Measurements from ENCODE around the gene THTPA. TPM values are rescaled to one million over a fixed set of nuclear protein-coding genes. Genes with fewer than 3 reads are reported as not detected.

THTPA gene
- total RNA-seq, 3 donors from 2014 or later (not counting 1 experiment from before 2014, with no cell fraction given) = 16.5 to 19.3 (median 19.1) TPM

GRCh38 chr14:23525611-23526010, 30.5 kb upstream of the THTPA start:
- Histone ChIP-seq H3K27ac (ENCODE audit: low read length) (no peak overlapping the region), H3K4me3 (ENCODE audit: low read length) (no peak overlapping the region), H3K9me3 (ENCODE audit: control insufficient read depth, insufficient read depth, low read length) (no peaks in the 10 kb centered on the region), H3K36me3 (ENCODE audit: control insufficient read depth, insufficient read depth, low read length) (no peaks in the 10 kb centered on the region), H3K4me1 (ENCODE audit: control insufficient read depth, insufficient read depth, low read length) (no peaks in the 10 kb centered on the region), H3K27me3 (ENCODE audit: control insufficient read depth, insufficient read depth, low read length) (no peaks in the 10 kb centered on the region)
- DNase-seq (no peak), ATAC-seq (no peak)
- H3K27ac Mint-ChIP-seq = no peak overlapping the region
- H3K9me3 Mint-ChIP-seq = no peaks in the 10 kb centered on the region
- H3K27me3 Mint-ChIP-seq (ENCODE audit: low read depth in 2 of 2) = peaks cover 0 to 2% of the 10 kb centered on the region in 2 donors
- intact Hi-C loops (cut with micrococcal nuclease) = no loop called here
- no peak overlapping the region for H3K4me3 Mint-ChIP-seq
- TF ChIP-seq, protein P1, sequence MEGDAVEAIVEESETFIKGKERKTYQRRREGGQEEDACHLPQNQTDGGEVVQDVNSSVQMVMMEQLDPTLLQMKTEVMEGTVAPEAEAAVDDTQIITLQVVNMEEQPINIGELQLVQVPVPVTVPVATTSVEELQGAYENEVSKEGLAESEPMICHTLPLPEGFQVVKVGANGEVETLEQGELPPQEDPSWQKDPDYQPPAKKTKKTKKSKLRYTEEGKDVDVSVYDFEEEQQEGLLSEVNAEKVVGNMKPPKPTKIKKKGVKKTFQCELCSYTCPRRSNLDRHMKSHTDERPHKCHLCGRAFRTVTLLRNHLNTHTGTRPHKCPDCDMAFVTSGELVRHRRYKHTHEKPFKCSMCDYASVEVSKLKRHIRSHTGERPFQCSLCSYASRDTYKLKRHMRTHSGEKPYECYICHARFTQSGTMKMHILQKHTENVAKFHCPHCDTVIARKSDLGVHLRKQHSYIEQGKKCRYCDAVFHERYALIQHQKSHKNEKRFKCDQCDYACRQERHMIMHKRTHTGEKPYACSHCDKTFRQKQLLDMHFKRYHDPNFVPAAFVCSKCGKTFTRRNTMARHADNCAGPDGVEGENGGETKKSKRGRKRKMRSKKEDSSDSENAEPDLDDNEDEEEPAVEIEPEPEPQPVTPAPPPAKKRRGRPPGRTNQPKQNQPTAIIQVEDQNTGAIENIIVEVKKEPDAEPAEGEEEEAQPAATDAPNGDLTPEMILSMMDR (IDR thresholded peaks at IDR 0.05) = no peak
- no peaks in the 10 kb centered on the region for H3K4me1 Mint-ChIP-seq
- WGBS (ENCODE audit: insufficient coverage) = 91% methylated on average over 8 of the region's 8 CpGs
- H3K36me3 Mint-ChIP-seq = no peaks in the 10 kb centered on the region

GRCh38 chr14:23528555-23528954, 27.5 kb upstream of the THTPA start:
- TF ChIP-seq, protein P1 (IDR thresholded peaks at IDR 0.05) = no peak
- H3K9me3 Mint-ChIP-seq = no peaks in the 10 kb centered on the region
- no peaks in the 10 kb centered on the region for H3K27me3 ChIP-seq (ENCODE audit: control insufficient read depth, insufficient read depth, low read length)
- intact Hi-C loops (cut with micrococcal nuclease) = no loop called here
- DNase-seq (no peak), ATAC-seq (no peak)
- no peaks in the 10 kb centered on the region for H3K36me3 ChIP-seq (ENCODE audit: control insufficient read depth, insufficient read depth, low read length)
- H3K27ac Mint-ChIP-seq = peak overlapping the region in 1 of 2 donors; percentile 64
- no peaks in the 10 kb centered on the region for H3K36me3 Mint-ChIP-seq
- no peak overlapping the region for H3K27ac ChIP-seq (ENCODE audit: low read length)
- no peaks in the 10 kb centered on the region for H3K4me1 ChIP-seq (ENCODE audit: control insufficient read depth, insufficient read depth, low read length)
- 68% methylated on average over 1 of the region's 1 CpG for WGBS (ENCODE audit: insufficient coverage)
- no peaks in the 10 kb centered on the region for H3K4me1 Mint-ChIP-seq
- H3K4me3 ChIP-seq (ENCODE audit: low read length) = no peak overlapping the region
- no peaks in the 10 kb centered on the region for H3K9me3 ChIP-seq (ENCODE audit: control insufficient read depth, insufficient read depth, low read length)
- peaks cover 0 to 2% of the 10 kb centered on the region in 2 donors for H3K27me3 Mint-ChIP-seq (ENCODE audit: low read depth in 2 of 2)
- no peak overlapping the region for H3K4me3 Mint-ChIP-seq

DNA sequence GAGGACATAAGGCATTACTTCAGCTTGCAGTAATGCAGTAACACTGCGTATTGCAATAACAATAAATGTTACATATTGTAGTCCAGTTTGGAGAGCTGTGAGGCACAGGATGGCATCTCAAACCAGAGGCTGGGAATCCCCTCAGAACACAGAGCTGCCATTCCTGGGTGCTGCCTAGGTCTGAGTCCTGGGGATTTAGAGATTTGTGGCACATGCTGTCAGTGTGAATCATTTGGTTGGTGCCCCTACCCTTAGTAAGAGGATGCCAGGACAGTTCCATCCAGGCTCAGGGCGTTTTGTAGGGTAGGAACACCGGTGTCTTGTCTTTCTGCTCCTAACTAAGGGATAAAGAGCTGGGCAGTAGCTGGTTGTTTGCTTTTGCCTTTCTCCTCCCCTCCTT, 27.1 kb upstream of the THTPA start:
- Histone ChIP-seq H3K9me3 (ENCODE audit: control insufficient read depth, insufficient read depth, low read length) (no peaks in the 10 kb centered on the region), H3K36me3 (ENCODE audit: control insufficient read depth, insufficient read depth, low read length) (no peaks in the 10 kb centered on the region), H3K27ac (ENCODE audit: low read length) (no peak overlapping the region), H3K27me3 (ENCODE audit: control insufficient read depth, insufficient read depth, low read length) (no peaks in the 10 kb centered on the region), H3K4me3 (ENCODE audit: low read length) (no peak overlapping the region), H3K4me1 (ENCODE audit: control insufficient read depth, insufficient read depth, low read length) (no peaks in the 10 kb centered on the region)
- WGBS (ENCODE audit: insufficient coverage) = 83% methylated on average over 2 of the region's 3 CpGs
- H3K4me3 Mint-ChIP-seq = no peak overlapping the region
- DNase-seq (no peak), ATAC-seq (no peak)
- H3K4me1 Mint-ChIP-seq = no peaks in the 10 kb centered on the region
- peak overlapping the region in 1 of 2 donors; percentile 64 for H3K27ac Mint-ChIP-seq
- no peaks in the 10 kb centered on the region for H3K36me3 Mint-ChIP-seq
- intact Hi-C loops (cut with micrococcal nuclease) = no loop called here
- H3K9me3 Mint-ChIP-seq = no peaks in the 10 kb centered on the region
- TF ChIP-seq, protein P1 (IDR thresholded peaks at IDR 0.05) = no peak
- H3K27me3 Mint-ChIP-seq (ENCODE audit: low read depth in 2 of 2) = peaks cover 0 to 2% of the 10 kb centered on the region in 2 donors

- no peaks in the 10 kb centered on the region for H3K27me3 ChIP-seq (ENCODE audit: control insufficient read depth, insufficient read depth, low read length)
- H3K36me3 ChIP-seq (ENCODE audit: control insufficient read depth, insufficient read depth, low read length) = no peaks in the 10 kb centered on the region
- Mint-ChIP-seq H3K4me1 (no peaks in the 10 kb centered on the region), H3K27me3 (ENCODE audit: low read depth in 2 of 2) (peaks cover 0 to 2% of the 10 kb centered on the region in 2 donors), H3K4me3 (no peak overlapping the region), H3K36me3 (no peaks in the 10 kb centered on the region), H3K27ac (peak overlapping the region in 1 of 2 donors; percentile 44), H3K9me3 (no peaks in the 10 kb centered on the region)
- DNase-seq (no peak), ATAC-seq (no peak)
- H3K4me1 ChIP-seq (ENCODE audit: control insufficient read depth, insufficient read depth, low read length) = no peaks in the 10 kb centered on the region
- H3K9me3 ChIP-seq (ENCODE audit: control insufficient read depth, insufficient read depth, low read length) = no peaks in the 10 kb centered on the region
- no peak overlapping the region for H3K27ac ChIP-seq (ENCODE audit: low read length)
- H3K4me3 ChIP-seq (ENCODE audit: low read length) = no peak overlapping the region
- intact Hi-C loops (cut with micrococcal nuclease) = no loop called here
- WGBS (ENCODE audit: insufficient coverage) = 64% methylated on average over 10 of the region's 10 CpGs
- TF ChIP-seq, protein P1 (IDR thresholded peaks at IDR 0.05) = no peak
Observed at GRCh38 chr14:23530375-23531055, 25.6 kb upstream of the THTPA start.

Measured in natural killer cell (primary cell).